HCEC 1CT (cell line): ENCODE measurements around the gene CALML3.
"Not testable (repeated sequence)": the region's sequence is repeated elsewhere in the genome, so short reads cannot be mapped to it uniquely, and the experiment has no call there.

Experiments
- DNase-seq: peaks from one replicate; pipeline ENCODE4 v3.0.0-alpha.2; 2017

Gene CALML3

DNA sequence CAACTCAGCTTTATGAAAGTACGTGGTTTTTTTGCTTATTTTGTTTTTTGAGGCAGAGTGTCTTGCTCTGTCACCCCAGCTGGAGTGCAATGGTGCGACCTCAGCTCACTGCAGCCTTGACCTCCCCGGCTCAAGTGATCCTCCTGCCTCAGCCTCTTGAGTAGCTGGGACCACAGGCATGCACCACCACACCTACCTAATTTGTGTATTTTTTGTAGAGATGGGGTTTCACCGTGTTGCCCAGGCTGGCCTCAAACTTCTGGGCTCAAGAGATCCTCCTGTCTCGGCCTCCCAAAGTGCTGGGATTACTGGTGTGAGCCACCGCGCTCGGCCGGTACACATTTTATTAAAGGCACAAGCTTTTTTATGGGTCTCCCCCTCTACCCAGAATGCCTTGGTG is 34.3 kb downstream of the CALML3 start:
- DNase-seq: not testable (repeated sequence)

GRCh38 chr10:5559642-5560141 is 34.9 kb downstream of the CALML3 start:
- DNase-seq: peak; percentile 60

DNA sequence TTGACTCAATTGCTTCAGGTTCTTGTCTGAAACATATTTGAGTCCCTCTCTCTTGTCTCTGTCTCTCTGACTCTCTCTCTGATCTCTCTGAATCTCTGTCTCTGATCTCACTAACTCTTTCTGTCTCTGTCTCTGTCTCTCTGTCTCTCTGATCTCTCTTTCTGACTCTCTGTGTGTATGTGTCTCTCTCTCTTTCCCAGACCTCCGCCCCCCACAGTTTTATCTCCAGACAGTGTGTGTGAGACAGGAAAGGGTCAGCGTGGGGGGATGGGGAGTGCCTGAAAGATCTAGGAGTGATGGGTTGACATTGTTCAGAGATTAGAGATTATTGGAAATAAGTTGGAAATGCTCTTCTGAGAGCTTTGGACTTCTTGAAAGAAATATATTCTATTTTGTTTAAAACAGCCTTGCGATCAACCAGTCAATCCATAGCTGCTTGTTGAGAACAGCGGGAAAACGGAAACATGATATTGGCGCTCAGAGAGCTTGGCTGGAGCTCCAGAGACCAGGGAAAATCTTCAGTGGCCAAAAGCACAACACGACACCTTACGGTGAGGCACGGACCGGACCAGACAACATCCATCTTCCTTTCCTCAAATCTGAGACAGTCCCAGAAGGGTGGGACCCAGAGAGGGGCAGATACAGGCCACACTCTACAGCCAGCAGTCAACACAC is 35.5 kb downstream of the CALML3 start:
- no peak for DNase-seq

- DNase-seq: no peak
Measured at GRCh38 chr10:5560817-5561703, 36.3 kb downstream of the CALML3 start.

DNA sequence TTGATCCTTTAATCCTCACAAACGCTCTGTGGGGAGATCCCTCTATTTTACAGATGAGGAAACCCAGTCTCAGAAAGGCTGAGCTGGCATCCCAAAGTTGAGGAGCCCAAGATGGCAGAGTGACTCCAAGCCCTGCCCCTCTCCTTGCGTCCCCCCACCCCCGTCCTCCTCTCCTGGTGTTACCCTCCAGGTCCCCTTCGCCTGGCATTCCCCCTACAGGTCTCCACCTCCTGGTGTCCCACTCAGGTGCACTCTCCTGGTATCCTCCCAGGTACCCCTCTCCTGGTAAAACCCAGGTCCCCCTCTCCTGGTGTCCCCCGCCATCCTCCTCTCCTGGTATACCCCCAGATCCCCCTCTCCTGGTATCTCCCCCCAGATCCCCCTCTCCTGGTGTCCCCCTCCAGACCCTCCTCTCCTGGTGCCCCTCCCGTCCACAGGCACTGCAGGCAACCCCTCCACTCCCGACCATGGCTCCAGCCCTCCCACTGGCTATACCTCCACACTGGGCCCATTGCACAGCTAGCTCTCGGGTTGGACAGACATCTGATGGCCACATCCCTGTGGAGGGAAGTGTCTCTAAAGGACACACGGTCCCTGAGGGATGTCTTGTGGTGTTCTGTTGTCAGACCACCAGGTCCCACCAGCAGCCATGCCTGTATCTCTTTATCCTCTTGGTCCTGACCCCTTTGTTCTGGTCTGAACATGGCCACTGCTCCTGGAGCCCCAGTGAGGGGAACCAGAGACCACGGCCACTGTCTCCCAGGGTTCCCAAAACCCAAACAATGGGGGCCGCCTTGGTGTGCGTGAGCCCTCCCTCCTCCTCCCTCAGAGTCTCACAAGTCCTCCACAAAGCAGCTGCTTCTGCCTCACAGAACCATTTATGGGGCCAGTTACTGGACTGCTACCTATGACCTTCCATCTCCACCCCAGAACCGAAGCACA is 37.2 kb downstream of the CALML3 start:
- DNase-seq: no peak

DNA sequence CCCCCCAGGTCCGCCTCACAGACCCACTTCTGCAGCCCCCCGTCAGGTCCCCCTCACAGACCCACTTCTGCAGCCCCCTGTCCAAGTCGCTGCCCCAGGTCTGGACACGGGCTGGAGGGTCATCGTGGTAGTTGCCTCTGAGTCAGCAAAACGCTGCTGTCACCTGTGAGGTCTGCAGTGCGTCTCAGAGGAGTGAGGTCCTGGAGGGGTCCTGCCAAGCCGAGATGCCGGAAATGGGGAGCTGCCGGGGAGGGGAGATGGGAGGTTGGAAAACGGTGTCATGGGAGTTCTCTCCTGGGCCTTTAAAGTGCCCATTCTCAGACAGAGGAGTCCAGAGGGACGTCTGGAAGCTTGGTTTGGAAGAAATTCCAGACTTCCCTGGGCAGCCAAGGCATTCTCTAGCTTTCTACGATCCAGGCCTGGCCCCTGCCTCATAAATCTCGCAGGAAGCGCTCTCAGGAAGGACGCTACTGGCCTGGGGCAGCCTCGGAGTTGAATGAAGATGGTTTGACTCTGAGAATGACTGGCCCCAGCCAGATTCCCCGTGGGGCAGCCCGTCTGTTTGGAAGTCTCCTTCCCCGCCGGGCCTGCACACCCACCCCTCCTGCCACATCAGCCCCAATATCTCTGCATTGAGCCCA is 38.7 kb downstream of the CALML3 start:
- DNase-seq: no peak

DNA sequence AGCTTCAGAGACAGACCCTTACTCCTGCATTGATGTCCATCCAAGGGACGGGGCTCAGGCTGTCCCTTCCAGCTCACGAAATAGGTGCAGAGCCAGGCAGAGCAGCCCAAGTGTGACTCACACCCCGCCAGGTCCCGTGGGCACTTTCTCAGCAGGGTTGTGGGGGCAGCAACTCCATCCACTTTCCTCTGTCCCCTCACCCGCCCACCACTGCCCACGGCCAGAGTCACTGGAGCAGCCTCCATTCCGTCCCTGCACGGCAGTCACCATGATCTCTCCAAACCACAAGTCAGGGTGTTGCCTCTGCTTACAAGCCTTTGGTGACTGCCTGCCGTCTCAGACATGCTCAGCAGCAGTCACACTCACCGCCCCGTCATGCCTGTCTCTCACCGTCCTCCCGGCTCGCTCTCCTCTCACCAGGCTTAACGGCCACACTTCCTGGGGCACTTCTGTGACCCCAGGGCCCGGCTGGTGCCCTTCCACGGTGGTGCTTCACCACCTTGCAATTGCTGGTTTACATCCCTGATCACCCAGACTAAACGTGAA is 39.3 kb downstream of the CALML3 start:
- DNase-seq: peak; percentile 28

DNA sequence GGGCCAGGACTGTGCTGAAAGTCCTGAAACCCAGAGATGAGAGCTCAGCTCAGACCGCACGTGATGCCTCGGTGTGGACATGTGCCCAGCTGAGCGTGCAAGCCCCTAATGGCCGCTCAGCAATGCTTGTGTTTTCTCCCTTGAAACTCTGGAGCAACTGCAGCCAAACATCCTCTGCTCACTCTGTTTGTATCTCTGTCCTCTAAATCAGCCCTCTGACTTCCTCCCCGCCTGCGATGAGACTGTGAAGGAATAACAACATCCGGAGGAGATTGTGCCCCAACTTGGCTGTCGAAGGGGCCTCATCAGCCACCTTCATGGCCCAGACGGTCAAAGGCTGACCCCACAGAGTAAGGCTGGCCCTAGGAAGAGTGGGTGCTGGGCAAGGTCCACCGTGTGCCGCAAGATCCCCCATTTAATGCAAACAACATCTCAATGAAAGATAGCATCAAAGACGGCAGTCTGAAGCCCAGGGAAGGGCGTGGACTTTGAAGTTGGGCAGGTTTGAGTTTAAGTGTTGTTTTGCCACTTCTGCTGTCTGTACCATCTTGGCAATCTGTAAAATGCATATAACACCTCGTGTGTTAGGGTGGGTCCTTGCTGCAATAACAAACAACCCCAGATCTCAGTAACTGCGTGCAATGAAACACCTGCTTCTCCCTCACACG is 39.9 kb downstream of the CALML3 start:
- DNase-seq: no peak

DNA sequence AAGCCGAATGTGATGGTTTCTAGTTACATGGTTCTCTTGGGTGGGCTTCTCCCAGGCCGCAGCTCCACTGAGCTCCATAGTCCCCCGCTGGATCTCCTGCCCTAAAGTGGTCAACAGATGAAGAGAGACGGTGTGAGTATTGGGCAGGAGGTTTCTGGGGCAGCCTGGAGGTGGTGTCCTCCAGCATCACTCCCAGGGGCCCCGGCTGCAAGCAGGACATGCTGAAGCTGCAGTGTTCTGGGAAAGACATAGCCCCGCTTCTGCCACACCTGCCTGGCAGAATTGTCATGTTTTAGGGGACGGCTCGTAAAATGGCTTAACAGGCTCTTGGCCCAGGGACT is 40.4 kb downstream of the CALML3 start:
- DNase-seq: no peak

DNA sequence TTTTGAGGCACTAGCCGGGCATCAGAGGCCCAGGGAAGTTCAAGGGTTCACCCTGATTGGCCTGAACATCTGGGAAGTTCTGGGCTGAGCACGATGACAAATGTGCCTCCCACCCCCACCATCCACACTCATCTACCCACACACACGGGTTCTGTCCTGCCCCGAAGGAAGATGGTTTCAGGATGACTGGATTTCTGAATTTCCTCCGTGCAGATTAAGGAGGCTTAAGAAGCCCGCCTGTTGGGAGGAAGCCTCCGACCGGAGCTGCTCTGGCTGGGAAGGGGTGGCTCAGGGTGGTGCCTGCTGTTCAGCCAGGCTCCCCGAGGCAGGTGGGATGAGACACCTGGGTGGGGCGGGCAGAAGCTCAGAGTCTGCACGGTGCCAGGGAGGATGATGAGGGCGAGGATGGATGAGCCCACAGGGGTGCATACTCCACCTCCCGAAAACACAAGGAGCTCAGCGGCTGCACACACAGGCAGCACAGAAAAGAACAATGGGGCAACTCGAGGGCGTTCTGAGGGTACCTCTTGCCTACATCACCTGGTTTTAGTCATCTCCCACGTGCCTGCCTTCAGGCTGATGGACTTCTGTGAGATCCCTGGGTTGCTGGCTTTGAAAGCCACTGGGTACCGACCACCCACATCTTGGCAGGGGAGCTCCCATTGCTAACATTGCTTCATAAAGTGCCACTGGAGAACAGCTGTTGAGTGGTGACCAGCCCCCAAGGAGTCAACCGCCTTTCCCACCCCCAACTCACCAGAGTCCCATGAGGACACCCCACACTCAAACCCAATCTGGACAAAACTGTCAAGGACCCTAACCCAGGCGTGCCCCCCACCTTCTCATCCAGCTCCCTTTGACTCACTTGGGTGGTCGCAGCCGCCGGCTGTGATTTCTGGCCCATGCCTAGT is 41.2 kb downstream of the CALML3 start:
- peak; percentile 70 for DNase-seq

DNA sequence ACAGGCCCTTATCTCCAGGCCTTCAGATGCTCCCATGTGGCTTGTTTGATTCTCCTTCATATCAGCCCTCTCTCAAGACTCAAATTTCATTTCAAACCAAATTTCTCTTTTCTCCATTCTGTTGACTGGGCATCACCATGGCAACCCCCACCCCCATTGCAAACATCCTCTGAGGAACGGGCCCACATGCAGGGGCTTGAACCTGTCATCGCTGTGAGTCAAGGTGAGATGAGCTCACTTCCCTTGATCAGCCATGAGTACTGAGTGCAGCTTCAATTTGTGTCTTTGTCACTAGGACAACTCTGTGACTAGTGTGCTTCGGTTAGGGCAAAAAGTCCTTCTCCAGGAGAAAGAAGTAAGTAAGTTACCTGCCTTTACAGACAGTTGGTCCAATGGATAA is 41.9 kb downstream of the CALML3 start:
- no peak for DNase-seq

DNA sequence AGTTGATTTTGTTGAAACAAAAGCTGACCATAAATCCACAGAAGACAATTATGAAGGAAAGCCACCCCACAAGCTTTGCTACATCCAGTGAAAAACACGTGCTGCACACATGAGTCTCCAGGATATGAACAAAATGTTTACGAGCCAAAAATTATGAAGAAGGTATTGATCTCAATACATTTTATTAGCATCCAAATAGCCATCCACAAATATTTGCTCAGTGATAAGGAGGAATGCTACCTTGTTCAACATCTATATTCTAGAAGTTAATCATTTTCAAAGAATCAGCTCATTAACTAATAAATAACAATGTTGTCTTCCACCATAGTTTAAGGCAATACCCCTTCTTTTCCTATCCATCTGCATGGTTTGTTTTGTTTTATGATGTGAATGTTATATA is 42.7 kb downstream of the CALML3 start:
- no peak for DNase-seq

- no peak for DNase-seq
Measured at GRCh38 chr10:5568984-5569383, 44.2 kb downstream of the CALML3 start.

DNA sequence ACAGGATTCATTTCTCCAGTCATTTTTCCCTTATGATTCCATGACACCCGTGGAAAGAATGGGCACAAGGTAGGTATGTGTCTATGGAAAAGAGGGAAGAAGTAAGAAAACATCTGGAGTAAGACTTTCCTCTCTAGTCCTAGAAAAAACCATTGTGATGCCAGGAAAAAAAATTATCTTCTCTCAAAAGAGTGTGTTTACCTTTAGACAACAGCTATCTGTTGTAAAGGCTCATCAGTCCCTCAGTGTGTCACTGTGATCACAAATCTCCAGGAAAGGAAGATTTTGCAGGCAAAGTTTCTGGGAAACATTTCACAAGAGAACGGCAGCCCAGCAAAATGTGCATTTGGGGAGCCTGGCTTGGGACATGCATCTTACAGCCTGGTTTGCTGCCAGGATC is 44.8 kb downstream of the CALML3 start:
- no peak for DNase-seq

DNA sequence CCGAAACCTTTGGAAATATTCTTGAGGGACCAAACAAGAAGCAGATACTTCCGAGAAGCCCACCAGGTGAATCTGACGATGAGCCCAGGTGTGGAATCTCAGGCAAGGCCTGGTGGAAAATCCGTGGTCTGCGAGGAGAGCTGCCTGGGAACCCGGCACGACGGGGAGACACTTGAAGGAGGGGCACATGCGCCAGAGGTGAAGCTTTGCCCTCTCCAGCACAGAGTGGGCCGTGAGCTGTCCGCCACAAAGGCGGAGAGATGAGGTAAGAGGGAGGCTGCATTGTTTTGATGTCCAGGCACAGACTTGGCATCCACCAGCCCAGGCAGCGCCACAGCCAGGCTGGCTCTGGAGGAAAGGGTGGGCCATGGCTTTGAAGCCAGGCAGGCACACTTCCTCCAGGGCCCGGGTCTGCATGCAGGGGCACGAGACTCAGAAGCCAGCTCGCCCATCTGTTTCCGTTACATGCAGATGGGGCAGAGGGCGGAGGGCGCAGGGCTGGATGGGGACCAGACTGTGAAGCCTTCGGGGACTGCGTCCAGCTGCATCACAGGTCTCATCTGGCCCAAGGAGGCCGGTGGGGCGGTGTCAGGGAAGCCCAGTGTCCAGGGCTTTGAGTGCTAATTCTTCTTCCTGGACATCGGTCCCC is 45.4 kb downstream of the CALML3 start:
- no peak for DNase-seq

GRCh38 chr10:5570979-5571810 is 46.4 kb downstream of the CALML3 start:
- DNase-seq: no peak

GRCh38 chr10:5571826-5572225 is 47.1 kb downstream of the CALML3 start:
- no peak for DNase-seq

DNA sequence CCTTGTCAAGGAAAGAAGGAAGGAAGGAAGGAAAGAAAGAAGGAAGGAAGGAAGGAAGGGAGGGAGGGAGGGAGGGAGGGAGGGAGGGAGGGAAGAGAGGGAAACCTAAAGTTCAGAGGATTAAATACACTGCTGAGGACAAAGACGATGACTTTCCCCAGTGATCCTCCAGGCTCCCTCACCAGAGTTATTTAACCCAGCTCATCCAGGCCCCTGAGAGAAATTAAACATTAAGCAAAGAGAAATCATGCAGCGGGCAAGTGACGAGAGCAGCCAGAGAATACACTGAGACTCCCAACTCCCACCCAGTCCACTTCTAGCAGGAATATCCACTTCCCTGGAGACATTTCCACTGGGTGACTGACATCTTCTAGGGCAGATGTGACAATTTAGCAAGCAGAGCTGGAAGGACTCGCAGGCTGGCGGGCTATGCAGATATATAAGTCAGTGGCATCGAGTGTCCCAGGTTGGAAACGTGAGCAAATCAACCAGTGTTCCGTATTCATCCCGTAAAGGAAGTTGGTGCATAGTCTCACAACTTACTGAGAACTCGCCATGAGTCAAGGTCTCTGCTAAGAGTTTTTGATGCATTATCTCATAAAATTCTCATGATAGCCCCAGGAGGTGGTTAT is 48.7 kb downstream of the CALML3 start:
- DNase-seq: no peak
